NCI-H2227 (cell line): ENCODE results near the gene SFT2D2.

Experiments
- DNase-seq: peaks from one replicate; lab custom pipeline; 2025; ENCODE audit not compliant: unreplicated experiment; lab: John Stamatoyannopoulos, UW

The SFT2D2 gene

GRCh38 chr1:168223261-168223660 lies 2.5 kb upstream of the SFT2D2 start:
- no peak for DNase-seq

GRCh38 chr1:168223681-168224540 lies 1.9 kb upstream of the SFT2D2 start:
- no peak for DNase-seq

GRCh38 chr1:168224991-168225390 lies 813 bp upstream of the SFT2D2 start:
- DNase-seq: no peak

GRCh38 chr1:168227620-168228019 lies 1.8 kb downstream of the SFT2D2 start:
- DNase-seq: peak; percentile 23

GRCh38 chr1:168229893-168230292 lies 4.1 kb downstream of the SFT2D2 start:
- no peak for DNase-seq

GRCh38 chr1:168230709-168231108 lies 4.9 kb downstream of the SFT2D2 start:
- no peak for DNase-seq

- DNase-seq: peak; percentile 54
Measured at GRCh38 chr1:168234846-168235547, 9.2 kb downstream of the SFT2D2 start.

- no peak for DNase-seq
Measured at GRCh38 chr1:168235548-168235885, 9.7 kb downstream of the SFT2D2 start.

- DNase-seq: no peak
Measured at GRCh38 chr1:168235937-168236336, 10.1 kb downstream of the SFT2D2 start.

GRCh38 chr1:168236836-168237611 lies 11.2 kb downstream of the SFT2D2 start:
- DNase-seq: no peak

- DNase-seq: no peak
Measured at GRCh38 chr1:168243198-168243597, 17.4 kb downstream of the SFT2D2 start.

- no peak for DNase-seq
Measured at GRCh38 chr1:168243636-168244212, 17.9 kb downstream of the SFT2D2 start.

- no peak for DNase-seq
Measured at GRCh38 chr1:168245042-168245441, 19.2 kb downstream of the SFT2D2 start.

GRCh38 chr1:168246506-168246905 lies 20.7 kb downstream of the SFT2D2 start:
- no peak for DNase-seq

GRCh38 chr1:168252204-168252733 lies 26.5 kb downstream of the SFT2D2 start:
- no peak for DNase-seq

- DNase-seq: no peak
Measured at GRCh38 chr1:168256164-168256563, 30.4 kb downstream of the SFT2D2 start.

- no peak for DNase-seq
Measured at GRCh38 chr1:168257397-168257796, 31.6 kb downstream of the SFT2D2 start.

GRCh38 chr1:168259567-168259966 lies 33.8 kb downstream of the SFT2D2 start:
- DNase-seq: no peak

GRCh38 chr1:168260393-168260792 lies 34.6 kb downstream of the SFT2D2 start:
- no peak for DNase-seq

GRCh38 chr1:168261390-168261789 lies 35.6 kb downstream of the SFT2D2 start:
- no peak for DNase-seq

GRCh38 chr1:168263130-168263529 lies 37.3 kb downstream of the SFT2D2 start:
- DNase-seq: no peak
